ENCODE data around the gene ITPR2. TPM values are rescaled to one million over a fixed set of nuclear protein-coding genes. Genes with fewer than 3 reads are reported as not detected.

Gene ITPR2
- total RNA-seq, 6 experiments from 2014 or later: 6.9 to 8.4 (median 7.6) TPM

DNA sequence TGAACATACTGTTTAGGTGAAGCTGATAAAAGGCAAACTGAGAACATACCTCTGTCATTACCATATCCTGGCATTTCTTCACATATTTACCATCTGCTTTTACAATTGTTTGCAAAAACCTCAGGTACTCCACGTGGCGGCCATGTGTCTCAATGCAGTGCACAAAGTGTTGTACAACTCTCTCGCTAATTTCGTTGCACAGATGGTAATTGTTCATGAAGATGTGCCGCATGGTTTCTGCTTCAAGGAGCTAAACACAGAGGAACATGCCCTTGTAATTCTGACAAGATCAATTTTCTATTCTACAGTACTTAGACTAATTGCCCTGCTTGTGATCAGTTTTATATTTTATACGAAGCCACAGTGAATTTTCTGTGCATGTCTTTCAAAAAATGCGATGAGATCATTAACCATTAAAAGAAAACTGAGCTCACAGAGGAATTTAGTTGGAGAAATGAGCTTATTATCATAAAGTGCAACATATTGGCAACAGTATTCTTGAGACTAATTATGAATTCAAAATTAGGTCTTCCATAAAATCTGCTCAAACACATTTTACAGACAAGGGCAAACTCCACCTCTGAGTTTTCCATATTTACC is 233.8 kb downstream of the ITPR2 start:
- H3K4me3 Mint-ChIP-seq: no peak overlapping the region
- H3K27ac Mint-ChIP-seq: no peak overlapping the region
- H3K27me3 Mint-ChIP-seq (ENCODE audit: insufficient read depth): no peaks in the 10 kb centered on the region
- H3K36me3 Mint-ChIP-seq (ENCODE audit: low read depth): no peaks in the 10 kb centered on the region
- H3K4me1 Mint-ChIP-seq (ENCODE audit: low read depth): no peaks in the 10 kb centered on the region
- H3K9me3 Mint-ChIP-seq: no peaks in the 10 kb centered on the region
- no peak for TF ChIP-seq CTCF (IDR thresholded peaks at IDR 0.05)
- no peak for DNase-seq

GRCh38 chr12:26595806-26596205 is 237.2 kb downstream of the ITPR2 start:
- no peak for TF ChIP-seq CTCF (IDR thresholded peaks at IDR 0.05)
- H3K27me3 Mint-ChIP-seq (ENCODE audit: insufficient read depth): no peaks in the 10 kb centered on the region
- H3K4me3 Mint-ChIP-seq: no peak overlapping the region
- H3K27ac Mint-ChIP-seq: no peak overlapping the region
- no peaks in the 10 kb centered on the region for H3K9me3 Mint-ChIP-seq
- no peaks in the 10 kb centered on the region for H3K4me1 Mint-ChIP-seq (ENCODE audit: low read depth)
- DNase-seq: no peak
- no peaks in the 10 kb centered on the region for H3K36me3 Mint-ChIP-seq (ENCODE audit: low read depth)

GRCh38 chr12:26580619-26581018 is 252.4 kb downstream of the ITPR2 start:
- TF ChIP-seq CTCF (IDR thresholded peaks at IDR 0.05): no peak
- H3K4me1 Mint-ChIP-seq (ENCODE audit: low read depth): no peaks in the 10 kb centered on the region
- H3K36me3 Mint-ChIP-seq (ENCODE audit: low read depth): no peaks in the 10 kb centered on the region
- H3K27ac Mint-ChIP-seq: no peak overlapping the region
- no peak for DNase-seq
- H3K27me3 Mint-ChIP-seq (ENCODE audit: insufficient read depth): no peaks in the 10 kb centered on the region
- H3K4me3 Mint-ChIP-seq: no peak overlapping the region
- no peaks in the 10 kb centered on the region for H3K9me3 Mint-ChIP-seq

DNA sequence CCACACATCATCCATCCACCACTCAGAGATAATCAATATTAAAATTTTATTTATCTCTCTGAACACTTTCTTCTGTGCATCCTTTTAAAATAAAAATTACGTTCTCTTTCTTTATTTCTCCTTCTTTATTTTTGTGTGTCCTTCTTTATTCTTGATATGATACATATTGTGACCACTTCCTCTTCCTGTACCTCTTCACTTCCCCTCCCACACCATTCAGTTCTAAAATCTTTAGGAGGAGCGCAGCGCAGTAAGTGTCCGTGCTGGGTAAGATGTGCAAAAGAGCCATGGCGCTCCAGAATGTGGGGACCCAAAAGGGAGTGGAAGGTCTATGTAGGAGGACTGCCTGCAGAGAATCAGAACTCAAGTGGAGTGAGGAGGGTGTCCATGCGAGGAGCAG is 256.7 kb downstream of the ITPR2 start:
- Mint-ChIP-seq H3K27me3 (ENCODE audit: insufficient read depth) (no peaks in the 10 kb centered on the region), H3K4me3 (no peak overlapping the region), H3K36me3 (ENCODE audit: low read depth) (no peaks in the 10 kb centered on the region), H3K27ac (no peak overlapping the region), H3K9me3 (no peaks in the 10 kb centered on the region), H3K4me1 (ENCODE audit: low read depth) (no peaks in the 10 kb centered on the region)
- no peak for TF ChIP-seq CTCF (IDR thresholded peaks at IDR 0.05)
- no peak for DNase-seq

- Mint-ChIP-seq H3K27me3 (ENCODE audit: insufficient read depth) (no peaks in the 10 kb centered on the region), H3K4me1 (ENCODE audit: low read depth) (no peaks in the 10 kb centered on the region), H3K36me3 (ENCODE audit: low read depth) (no peaks in the 10 kb centered on the region), H3K9me3 (no peaks in the 10 kb centered on the region), H3K27ac (no peak overlapping the region), H3K4me3 (no peak overlapping the region)
- no peak for DNase-seq
- no peak for TF ChIP-seq CTCF (IDR thresholded peaks at IDR 0.05)
Observed at GRCh38 chr12:26573225-26573909, 259.6 kb downstream of the ITPR2 start.

Data from HFFc6 (cell line).